ENCODE data around the gene VSIG10L2. TPM values are rescaled to one million over a fixed set of nuclear protein-coding genes. Genes with fewer than 3 reads are reported as not detected.

VSIG10L2 gene
- total RNA-seq: not detected in 2 replicates

DNA sequence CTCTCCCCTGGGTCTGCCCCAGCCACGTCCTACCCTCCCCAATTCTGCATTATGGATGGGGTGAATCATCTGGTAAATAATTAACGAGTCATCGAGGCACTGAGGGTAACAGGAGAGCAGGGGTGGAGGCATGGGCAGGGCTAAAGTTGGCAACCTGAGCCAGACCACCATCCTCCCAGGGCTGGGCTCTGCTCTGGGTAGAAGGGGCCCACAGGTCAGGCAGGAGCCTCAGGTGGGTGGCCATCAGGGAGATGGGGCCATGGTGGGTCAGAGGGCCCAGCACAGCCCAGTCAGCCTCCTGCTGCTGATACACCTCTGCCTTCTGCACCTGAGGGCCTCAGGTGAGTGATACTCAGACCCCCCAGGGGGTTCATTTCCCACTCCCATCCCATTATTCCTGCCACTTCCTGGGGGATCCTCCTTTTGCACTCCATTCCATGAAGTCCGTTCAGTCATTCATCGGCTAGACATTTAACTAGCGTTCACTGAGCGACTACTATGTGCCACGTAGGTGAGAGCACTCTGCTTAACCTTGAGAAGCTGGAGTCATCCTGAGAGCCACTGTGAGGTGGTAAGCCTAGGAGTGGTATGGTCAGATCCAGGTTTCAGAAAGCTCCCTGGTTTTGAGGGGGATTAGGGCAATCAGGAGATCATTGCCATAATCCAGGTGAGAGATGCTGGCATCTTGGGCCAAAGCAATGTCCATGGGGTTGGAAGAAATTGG is at the start of gene VSIG10L2:
Gene VSIG10L2 (plus strand): TSS at position 248 of the 724 bp plus-strand sequence. CDS start 12 bp downstream, at position 260.
- no peak within 1 kb of the TSS for H3K4me3 ChIP-seq (ENCODE audit: low read depth, low read length)
- TF ChIP-seq, protein P1, sequence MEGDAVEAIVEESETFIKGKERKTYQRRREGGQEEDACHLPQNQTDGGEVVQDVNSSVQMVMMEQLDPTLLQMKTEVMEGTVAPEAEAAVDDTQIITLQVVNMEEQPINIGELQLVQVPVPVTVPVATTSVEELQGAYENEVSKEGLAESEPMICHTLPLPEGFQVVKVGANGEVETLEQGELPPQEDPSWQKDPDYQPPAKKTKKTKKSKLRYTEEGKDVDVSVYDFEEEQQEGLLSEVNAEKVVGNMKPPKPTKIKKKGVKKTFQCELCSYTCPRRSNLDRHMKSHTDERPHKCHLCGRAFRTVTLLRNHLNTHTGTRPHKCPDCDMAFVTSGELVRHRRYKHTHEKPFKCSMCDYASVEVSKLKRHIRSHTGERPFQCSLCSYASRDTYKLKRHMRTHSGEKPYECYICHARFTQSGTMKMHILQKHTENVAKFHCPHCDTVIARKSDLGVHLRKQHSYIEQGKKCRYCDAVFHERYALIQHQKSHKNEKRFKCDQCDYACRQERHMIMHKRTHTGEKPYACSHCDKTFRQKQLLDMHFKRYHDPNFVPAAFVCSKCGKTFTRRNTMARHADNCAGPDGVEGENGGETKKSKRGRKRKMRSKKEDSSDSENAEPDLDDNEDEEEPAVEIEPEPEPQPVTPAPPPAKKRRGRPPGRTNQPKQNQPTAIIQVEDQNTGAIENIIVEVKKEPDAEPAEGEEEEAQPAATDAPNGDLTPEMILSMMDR (conservative IDR thresholded peaks at IDR 0.05; ENCODE audit: low read depth, low read length): no peak
- no peak for DNase-seq (ENCODE audit: low read depth)

DNA sequence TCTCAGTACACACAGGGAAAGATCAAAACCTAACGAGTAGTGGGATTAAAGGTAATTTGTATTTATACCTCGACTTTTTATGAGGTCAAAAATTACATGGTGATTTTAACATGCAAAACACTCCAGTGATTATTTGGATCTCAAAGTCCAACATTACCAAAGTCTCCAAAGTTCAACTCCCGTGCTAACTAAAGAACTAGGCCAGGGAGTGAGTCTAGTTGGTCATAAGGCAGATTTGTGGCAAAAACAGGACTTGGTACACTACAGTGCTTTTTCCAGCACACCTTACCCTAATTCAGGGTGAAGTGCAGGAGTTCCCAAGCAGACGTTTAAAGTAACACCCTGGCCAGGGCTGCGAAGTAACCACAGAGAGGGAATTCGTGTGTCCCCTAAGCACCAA is 44.0 kb upstream of the VSIG10L2 start:
- TF ChIP-seq, protein P1 (conservative IDR thresholded peaks at IDR 0.05; ENCODE audit: low read depth, low read length): no peak
- DNase-seq (ENCODE audit: low read depth): no peak
- peak overlapping the region; percentile 73 for H3K4me3 ChIP-seq (ENCODE audit: low read depth, low read length)

DNA sequence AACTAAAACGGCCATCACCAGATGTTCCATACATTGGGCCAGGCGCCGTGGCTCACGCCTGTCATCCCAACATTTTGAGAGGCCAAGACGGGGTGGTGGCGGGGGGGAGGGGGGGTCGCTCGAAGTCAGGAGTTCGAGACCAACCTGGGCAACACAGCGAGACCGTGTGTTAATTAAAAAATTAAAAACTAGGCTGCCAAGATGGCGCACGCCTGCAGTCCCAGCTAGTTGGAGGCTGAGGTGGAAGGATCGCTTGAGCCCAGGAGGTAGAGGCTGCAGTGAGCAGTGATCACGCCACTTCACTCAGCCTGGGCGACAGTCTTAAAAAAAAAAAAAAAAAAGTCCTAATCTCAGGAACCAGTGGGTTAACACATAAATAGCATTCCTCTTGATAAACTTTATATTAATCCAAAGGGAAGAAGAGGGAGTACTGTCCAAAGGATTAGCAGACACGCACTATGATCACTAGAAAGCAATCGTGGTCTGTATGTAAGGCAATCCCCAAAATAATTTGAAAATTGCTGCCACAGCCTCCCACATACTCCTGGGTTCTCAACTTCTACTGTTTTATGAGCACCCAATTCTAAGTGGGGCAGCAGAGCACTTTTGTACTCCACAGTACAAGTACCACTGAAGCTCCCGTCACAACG is 43.4 kb upstream of the VSIG10L2 start:
- DNase-seq (ENCODE audit: low read depth): no peak
- TF ChIP-seq, protein P1 (conservative IDR thresholded peaks at IDR 0.05; ENCODE audit: low read depth, low read length): no peak

DNA sequence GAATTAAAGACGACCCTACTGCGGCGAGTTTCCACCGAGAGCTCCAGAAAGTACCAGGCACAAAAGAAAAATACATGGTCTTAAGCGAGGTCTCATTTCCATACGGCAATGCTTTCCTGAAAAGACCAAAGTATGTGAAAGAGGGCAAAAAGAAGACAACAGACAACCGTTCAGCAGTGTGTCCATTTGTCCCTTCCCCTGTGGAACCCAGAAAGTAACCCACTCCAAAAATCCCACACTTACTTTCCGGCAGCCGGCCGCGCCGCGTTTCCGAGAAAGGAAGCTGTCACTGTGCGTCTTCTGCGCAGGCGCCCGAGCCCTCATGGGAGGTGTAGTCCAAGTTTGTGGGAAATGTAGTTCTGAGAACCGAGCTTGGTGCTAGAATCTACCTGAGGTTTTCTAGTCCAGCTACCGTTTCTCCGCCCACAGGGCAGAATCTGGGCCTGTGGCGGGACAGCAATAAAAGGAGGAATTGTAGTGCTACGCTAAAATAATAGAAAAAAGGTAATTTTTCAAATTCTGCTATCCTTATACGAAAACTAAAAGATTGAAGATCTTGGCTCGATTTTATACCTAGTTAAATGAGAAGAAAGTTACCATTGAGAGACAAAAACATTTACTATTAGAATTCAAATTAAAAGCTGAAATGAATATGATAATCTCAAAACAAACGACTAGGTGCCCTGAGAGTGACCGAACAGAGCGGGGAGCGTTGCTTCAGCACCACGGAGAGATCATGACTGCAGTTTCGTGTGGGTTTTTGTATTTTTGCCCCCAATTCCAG is 42.7 kb upstream of the VSIG10L2 start, which contains the start of gene PUS3:
Gene PUS3 (minus strand): TSS at position 280 of the 784 bp plus-strand sequence. CDS start 6,922 bp downstream, outside the sequence.
- peak within 1 kb of the TSS; percentile 73 for H3K4me3 ChIP-seq (ENCODE audit: low read depth, low read length)
- TF ChIP-seq, protein P1 (conservative IDR thresholded peaks at IDR 0.05; ENCODE audit: low read depth, low read length): no peak

More for the DNA sequence above, 43.4 kb upstream of the VSIG10L2 start:
- H3K4me3 ChIP-seq (ENCODE audit: low read depth, low read length): peak overlapping the region; percentile 73

DNA sequence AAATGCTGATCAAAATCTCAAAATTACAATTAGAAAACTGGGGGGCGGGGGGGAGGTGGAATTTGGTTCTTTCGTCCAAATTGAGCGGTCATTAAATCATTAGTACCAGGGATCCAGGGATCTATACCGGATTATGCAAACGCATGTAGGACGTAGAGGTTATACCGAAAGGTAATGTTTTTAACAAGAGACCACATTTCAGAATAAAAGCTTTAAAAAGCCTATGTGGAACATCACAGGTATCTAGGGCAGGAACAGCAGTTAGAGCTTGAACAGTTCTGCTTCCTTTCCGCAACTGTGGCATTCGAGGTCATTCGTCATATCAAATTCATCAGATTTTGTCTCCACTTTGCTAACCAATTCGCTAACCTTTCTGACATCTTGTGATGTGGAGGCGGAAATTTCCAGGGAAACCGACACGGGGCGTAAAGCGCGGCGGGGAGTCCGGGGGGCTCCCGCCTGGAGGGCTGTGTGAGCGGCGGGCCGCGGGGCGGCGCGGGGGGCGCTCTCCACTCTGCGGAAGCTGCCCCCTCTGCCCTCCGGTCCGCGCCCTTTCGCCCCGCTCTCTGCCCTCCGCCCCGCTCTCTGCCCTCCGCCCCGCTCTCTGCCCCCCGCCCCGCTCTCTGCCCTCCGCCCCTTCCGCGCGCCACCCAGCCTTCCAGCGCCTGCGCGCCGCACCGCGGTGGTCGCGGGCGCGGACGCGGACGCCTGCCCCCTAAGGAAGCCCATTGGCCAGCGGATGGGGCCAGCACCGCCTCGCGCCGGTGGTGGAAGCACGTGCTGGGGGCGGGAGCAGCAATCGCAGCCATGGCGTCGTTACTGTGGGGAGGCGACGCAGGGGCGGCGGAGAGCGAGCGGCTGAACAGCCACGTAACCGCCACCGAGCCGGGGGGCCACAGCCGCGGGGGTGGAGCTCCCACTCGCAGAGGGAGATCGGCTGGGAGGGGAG is 41.9 kb upstream of the VSIG10L2 start, which contains the start of gene DDX25:
Gene DDX25 (plus strand): TSS at position 798 of the 949 bp plus-strand sequence. CDS start 10 bp downstream, at position 808.
- TF ChIP-seq, protein P1 (conservative IDR thresholded peaks at IDR 0.05; ENCODE audit: low read depth, low read length): no peak
- no peak for DNase-seq (ENCODE audit: low read depth)
- H3K4me3 ChIP-seq (ENCODE audit: low read depth, low read length): peak within 1 kb of the TSS; percentile 73

More for the DNA sequence above, 42.7 kb upstream of the VSIG10L2 start, which contains the start of gene PUS3:
- peak; percentile 35 for DNase-seq (ENCODE audit: low read depth)

DNA sequence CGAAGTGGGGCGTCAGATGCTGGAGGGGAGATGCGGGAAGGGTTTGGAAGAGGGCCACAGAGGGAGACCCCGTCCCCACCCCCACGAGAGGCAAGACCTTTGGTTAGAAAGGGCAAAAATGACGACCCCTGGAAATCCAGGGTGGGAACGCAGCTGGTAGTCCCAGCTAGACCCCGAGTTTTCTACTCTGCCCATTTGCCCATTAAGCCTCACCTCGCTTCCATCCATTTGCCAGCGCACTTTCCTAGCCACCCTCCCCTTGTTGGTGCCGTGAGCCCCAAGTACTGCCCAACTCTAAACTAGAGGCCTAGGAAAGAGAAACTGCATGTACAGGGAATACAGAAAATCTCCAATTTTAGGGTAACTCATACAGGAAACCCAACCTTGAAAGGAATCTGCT is 41.2 kb upstream of the VSIG10L2 start:
- TF ChIP-seq, protein P1 (conservative IDR thresholded peaks at IDR 0.05; ENCODE audit: low read depth, low read length): no peak
- H3K4me3 ChIP-seq (ENCODE audit: low read depth, low read length): peak overlapping the region; percentile 18
- no peak for DNase-seq (ENCODE audit: low read depth)
